Measurements from ENCODE around the gene PTPRN2.
"Not testable (repeated sequence)": the region's sequence is repeated elsewhere in the genome, so short reads cannot be mapped to it uniquely, and the experiment has no call there.

Gene PTPRN2

DNA sequence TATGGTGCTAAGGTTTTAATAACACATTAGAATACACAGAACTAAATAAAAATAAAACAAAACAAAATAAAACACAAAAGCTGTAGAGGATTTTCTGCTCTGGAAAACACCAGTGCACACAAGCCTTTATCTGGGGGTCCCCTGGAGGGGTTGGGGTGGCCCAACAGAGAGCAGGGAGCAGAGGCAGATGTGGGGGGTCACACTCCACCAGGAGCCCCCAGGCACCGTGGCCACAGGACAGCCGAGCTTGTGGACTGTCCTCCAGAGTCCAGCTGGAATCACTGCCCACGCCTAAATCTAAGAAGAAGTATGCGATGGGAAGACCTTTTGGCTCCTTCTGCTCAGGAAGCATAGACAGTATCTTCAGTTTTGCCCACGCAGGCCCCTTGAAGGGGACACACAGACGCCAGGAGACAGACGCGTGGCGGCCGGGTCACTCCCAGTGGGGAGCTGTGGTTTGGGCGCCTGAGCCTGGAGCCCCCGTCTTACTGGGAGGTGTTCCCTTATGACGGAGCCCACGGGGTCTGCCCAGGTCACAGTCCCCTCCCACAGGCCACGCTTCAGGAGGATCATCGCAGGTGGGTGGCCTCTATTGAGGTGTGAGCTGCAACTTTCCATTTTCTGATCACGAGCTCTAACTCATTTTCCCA, 595.0 kb downstream of the PTPRN2 start:
- no peak for DNase-seq (ENCODE audit: low spot score)

DNA sequence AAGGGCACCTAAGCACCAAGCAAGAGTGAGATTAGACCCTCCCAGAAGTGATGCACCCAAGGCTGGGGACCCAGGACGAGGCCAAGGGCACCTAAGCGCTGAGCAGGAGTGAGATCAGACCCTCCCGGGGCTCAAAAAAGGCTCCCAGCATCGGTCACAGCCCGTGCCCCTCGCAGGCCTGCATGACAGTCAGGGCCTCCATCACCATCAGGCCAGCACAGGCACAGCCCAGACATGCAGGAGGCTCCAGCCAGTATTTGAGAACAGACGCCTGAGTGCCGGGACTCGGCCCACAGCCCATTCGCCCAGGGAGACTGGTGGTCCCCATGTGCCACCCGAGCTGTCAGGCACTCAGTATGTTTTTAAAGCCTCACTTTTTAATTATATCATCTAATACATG, 595.9 kb downstream of the PTPRN2 start:
- no peak for DNase-seq (ENCODE audit: low spot score)

DNA sequence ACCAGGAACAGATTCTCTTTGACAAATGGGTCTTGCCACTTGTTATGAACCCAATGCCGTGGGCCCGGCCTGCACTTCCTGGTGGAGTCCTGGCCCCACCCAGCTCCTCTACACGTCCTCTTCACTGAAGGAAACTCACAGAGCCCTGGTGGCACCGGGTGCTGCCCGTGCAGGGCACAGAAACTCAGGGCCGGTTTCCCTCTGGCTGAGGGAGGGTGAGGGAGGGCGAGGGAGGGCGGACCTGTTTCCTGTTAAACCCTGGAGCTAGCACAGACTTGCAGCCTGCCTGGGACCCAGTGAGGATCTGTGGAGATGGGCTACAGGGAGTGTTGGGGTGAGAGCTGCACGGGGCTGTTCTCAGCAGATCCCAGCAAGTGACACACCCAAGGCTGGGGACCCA, 596.3 kb downstream of the PTPRN2 start:
- no peak for DNase-seq (ENCODE audit: low spot score)

DNA sequence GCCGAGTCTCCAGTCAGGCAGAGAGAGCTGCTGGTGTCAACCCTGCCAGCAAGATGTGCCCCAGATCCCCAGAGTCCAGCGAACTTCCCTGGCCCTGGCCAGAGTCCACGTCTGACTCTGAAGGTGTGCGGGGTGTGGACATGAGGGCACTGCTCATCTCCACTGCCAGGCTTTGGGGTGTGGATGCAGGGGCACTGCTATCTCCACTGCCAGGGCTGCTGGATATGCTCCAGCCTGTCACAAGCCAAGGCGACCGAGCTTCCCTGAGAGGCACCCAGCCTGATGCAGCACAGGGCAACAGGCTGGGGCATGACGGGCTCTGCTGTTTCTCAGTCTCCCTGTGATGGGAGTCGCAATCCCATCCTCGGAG, 596.8 kb downstream of the PTPRN2 start:
- DNase-seq (ENCODE audit: low spot score), result no peak

DNA sequence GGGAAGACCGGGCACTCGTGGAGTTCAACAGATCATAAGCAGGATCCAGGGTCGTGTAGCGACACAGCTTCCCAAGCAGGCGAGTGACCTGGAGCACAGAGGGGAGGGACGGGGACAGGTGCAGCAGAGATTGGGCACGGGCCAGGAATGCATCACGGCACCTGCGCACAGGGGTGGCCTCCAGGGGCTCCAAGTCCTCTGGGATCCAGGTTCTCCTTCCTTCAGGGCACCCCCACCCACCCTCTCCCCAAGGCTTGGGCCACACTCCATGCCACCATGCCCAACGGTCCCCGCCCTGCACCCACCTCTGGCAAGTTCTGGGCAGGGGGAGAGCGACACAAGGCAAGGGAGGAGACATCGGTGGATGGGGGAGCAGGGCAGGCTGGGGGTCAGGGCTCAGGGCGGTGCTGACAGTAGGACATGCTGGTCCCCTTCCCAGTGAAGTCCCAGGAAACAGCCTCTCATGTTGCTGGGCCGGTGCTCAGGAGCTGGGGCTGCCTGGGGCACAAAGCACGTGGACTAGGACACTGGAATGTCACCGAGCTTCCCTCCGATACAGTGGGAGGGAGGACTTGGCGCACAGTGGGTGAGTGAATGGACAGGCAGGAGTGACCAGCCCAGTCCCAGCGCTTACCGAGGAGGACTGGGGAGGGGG, 597.3 kb downstream of the PTPRN2 start:
- DNase-seq (ENCODE audit: low spot score), result no peak

DNA sequence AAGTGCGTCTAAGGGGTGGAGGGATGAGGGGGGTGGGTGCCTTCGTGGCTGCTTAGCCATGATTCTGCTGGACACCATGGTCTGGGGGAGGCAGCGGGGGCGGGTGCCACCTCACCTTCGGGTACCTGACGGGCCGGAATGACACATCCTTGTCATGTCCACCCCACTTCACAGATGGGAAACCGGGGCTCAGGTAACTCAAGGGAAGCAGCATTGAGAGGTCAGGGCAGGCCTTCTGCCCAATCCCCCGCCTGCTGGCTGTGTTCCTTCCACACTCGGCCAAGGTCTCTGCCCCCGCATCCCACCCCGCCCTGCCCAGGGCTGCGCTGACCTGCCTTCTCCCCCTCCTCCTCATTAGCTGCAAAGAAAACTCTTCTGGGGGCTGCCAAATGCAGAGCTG, 598.0 kb downstream of the PTPRN2 start:
- no peak for DNase-seq (ENCODE audit: low spot score)

DNA sequence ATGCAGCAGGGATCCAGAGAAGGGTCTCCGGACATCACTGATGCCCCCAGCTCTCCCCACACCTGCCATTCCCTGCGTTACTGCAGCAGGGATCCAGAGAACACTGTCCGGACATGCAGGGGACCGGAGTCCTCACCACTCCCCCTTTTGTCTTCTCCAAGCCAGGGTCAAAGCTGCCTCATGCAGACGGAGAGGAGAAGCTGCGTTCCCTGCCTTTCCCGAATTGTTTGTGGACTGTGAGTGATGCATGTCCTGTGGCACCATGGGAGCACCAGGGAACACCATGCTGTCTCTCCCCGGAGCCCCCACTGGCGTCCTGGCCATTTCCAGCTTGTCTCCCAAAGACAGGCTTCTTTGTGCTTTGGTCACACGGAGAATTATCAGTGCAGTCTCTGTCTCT, 599.7 kb downstream of the PTPRN2 start:
- no peak for DNase-seq (ENCODE audit: low spot score)

DNA sequence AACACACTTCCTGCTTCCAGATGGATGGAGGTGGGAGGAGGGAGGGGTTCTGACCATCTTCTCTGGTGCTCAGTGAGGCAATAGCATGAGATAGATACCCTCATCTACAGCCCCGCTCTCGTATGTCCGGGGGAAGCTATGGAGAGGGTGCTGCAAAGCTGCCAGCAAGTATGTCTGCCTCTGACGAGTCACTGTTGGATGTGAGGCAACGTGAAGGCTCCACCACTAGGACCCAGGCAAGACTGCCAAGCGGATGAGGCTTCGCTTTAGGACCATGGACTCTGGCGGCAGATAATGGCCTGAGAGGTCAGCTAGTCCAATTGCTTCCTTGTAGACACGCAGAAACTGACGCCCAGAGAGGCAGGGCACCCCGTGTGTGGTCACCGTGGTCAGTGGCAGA, 601.6 kb downstream of the PTPRN2 start:
- no peak for DNase-seq (ENCODE audit: low spot score)

DNA sequence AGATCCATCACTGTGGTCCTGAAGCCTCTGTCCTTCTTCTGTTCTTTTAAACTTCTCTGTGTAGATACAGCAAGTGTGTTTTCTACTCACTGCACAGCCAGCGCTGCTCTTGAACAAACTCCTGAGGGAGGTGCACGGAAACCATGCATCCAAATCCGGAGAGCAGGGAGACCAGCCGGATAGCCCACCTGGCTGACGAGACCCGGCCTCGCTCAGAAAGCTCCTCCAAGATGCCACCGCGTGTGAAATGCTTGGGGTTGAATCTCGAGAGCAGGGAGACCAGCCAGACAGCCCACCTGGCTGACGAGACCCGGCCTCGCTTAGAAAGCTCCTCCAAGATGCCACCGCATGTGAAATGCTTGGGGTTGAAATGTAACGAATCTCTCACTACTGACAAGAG, 602.0 kb downstream of the PTPRN2 start:
- no peak for DNase-seq (ENCODE audit: low spot score)

DNA sequence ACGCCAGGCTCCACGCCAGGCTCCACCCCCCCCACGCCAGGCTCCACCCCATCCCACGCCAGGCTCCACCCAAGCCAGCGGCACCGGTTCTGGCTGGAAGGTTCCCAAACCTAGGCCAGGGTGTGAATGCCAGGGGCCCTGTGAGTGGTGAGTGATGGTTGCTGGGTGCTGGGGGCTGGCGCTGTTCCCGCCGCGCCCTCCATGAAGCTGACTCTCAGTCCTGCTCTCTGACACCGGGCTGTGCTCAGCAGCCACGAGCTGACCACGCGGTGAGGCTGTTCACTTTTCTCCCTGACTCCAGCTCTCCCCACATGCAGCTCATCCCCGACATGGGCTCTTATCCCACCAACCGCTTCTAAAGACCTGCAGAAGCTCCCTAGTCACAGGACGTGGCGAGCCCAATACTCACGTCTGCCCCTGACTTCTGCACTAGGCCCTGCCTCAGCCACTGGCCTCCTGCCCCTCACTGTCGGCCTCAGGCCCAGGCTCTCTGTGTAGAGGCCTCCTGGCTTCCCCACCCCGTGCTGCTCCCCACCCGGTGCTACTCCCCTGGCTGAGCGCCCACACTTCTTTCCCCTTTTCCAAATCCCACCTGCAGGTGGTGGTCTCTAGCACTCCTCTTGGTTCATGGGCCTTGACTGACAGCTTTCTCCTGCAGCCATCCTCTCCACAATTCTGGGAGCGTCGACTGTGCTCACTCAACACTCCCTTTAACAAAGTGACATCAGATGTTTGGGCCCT, 603.0 kb downstream of the PTPRN2 start:
- DNase-seq (ENCODE audit: low spot score), result no peak

DNA sequence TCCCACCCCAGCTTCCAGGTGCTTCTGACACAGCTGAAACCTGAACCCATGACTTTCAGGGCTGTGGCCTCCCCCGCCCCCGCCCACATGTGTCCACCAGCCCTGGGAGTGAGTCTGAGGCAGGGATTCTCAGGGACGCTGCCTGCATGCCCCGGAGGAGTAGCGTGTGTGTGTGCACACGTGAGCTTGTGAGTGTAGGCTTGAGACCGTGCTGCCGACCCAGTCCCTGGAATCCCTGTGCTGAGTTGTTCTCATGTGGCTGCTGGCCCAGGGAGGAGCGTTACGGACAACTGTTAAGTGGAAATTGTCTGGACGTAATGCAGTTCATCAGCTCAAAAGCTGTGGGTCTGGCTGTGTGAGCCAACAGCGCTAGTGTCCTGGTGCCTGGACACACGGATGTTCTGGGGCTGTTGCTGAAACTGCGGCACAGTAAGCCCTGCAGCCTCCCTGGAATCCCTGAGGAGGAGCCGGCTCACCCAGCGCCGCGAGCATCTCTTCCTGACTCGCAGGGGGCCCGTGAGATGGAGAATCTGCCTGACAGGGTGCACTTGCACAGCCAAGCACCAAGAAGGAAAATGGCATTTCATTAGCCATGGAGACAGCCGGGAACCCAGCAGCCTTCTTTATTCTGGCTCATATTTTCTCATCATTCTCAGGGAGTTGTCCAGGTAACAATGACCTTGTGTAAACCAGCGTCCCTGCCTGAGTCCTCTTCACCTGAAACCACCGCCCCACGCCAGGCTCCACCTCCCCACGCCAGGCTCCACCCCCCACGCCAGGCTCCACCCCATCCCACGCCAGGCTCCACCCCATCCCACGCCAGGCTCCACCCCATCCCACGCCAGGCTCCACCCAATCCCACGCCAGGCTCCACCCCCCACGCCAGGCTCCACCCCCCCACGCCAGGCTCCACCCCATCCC, 603.9 kb downstream of the PTPRN2 start:
- DNase-seq (ENCODE audit: low spot score), result no peak

DNA sequence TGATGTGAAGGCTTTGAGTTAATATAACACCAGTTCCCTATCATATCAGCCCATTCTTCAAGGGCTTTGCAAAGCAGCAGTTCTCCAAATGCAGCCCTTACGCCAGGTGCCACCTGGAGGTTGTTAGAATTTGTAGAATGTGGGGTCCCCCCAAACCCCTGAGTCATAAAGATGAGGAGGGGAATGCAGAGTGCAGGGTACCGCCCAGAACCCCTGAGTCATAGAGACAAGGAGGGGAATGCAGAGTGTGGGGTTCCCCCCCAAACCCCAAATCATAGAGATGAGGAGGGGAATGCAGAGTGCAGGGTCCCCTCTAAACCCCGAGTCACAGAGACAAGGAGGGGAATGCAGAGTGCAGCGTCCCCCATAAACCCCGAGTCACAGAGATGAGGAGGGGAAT, 605.8 kb downstream of the PTPRN2 start:
- no peak for DNase-seq (ENCODE audit: low spot score)

DNA sequence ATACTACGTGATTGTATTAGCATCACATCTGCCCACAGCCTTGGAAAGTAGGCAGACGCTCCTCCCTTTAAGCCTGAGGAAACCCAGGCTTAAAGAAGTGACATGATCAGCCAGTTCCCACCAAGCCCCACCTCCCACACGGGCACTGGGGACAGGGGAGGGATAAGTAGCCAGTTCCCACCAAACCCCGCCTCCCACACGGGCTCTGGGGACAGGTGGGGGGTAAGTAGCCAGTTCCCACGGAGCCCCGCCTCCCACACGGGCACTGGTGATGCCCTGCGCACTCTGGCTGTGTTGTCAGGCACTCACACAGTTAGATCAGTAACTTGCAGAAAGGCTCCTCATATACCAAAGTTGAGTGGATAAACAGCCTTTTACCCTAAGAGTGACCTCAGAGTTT, 606.8 kb downstream of the PTPRN2 start:
- DNase-seq (ENCODE audit: low spot score), result no peak

DNA sequence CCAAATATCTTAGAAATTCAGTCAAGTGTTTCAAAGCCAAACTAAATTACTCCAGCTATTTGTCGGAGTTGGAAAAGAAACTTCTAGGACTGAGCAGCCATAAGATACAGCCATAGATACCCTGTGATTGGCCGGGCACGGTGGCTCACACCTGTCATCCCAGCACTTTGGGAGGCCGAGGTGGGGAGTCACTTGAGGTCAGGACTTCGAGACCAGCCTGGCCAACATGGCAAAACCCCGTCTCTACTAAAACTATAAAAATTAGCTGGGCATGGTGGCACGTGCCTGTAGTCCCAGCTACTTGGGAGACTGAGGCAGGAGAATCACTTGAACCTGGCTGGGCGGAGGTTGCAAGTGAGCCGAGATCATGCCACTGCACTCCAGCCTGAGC, 607.3 kb downstream of the PTPRN2 start:
- not testable (repeated sequence) for DNase-seq (ENCODE audit: low spot score)

DNA sequence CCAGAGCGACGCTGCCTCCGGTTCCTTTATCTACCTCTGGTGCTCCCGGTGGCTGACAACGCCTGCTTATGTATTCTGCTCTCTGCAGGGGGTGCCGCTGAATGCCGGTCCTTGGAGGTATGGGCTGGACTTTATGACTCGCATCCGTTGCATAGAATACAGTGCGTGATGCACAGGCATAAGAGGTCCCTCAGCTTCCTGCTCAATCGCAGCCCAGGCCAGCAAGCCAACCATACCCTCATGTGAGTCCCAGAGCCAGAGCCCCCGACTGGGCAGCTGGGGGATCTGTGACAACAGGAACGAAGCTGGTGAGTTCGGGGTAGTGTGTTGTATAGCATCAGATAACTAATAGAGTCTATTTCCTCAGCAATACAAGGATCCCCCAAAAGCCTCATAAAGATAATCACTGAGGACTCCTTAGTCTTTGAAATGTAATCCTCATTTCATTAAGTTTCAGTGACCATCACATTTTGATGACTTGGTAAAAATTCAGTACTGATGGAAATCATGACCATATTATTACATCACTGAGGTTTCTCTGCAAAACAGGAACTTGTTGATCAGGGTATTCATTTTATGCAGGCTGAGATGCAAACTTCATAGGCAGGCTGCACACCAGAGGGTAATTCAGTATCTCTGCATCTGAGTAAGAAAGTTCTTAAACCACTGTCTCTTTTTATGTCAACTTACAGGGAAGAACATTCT, 607.8 kb downstream of the PTPRN2 start:
- DNase-seq (ENCODE audit: low spot score), result no peak

DNA sequence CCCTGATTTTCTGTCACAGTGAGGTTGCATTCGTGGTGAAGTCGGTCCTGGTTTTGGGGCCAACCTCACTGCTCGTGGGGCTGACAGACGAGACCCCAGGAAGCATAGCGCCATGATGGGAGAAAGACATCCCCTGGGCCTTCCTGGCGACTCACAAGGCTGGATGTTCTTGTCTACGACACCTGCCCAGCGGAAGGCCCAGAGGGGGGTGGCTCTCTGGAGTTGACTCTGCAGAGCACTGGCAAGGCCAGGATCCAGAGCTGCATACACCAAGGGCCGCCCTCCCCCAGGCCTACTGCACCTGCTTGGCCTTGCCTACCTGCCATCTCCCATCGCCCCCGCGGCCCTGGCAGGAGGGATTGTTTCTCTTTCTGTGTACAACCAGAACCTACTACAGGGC, 608.9 kb downstream of the PTPRN2 start:
- DNase-seq (ENCODE audit: low spot score), result no peak

DNA sequence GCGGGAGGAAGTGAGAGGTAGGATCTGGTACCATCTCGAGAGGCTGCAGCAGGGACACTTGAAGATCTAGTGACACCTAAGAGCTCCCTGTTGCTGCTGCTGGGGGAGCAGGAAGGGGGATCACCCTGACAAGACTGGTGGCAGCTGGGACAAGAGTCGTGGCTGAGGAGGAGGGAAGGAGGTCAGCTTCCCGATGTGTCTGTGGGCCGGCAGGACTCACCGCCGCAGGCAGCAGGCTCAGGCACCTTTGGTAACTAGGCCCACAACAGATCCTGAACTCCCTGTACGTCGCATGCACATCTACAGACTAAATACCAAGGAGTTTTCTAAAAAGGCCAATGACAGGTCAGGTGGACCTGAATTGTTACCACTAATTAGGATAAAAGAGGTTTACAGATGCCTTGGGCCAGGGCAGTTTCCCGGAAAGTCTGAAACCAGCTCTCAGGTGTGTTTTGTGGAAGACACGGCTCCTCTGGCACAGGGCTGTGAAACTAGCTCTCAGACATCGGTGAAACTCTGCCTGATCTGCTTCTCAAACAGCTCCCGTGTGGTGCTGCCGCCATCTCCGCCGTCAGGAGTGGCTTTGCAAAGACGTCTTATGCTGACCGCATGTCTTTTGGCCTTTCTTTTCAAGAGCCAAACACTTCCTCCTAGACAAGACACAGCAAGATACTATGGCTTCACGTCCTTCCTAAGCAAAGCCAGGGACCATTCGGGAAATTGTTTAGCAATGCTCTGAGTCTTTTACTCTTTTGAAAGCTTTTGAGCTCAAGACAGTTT, 609.7 kb downstream of the PTPRN2 start:
- no peak for DNase-seq (ENCODE audit: low spot score)

DNA sequence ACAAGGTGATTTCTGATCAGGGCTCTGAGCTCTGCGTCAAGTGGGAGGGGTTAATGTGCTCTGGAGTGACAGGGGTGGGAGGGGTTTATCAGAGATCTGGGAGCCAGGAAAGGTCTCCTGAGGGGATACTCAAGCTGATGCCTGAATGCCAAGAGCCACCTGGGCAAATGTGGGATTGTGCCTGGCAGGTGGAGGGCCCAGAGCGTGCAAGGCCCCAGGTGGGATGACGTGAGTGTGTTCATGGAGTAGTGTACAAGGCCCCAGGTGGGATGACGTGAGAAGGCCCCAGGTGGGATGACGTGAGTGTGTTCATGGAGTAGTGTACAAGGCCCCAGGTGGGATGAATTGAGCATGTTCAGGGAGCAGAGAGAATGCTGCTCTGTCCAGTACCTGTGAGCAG, 610.3 kb downstream of the PTPRN2 start:
- no peak for DNase-seq (ENCODE audit: low spot score)

DNA sequence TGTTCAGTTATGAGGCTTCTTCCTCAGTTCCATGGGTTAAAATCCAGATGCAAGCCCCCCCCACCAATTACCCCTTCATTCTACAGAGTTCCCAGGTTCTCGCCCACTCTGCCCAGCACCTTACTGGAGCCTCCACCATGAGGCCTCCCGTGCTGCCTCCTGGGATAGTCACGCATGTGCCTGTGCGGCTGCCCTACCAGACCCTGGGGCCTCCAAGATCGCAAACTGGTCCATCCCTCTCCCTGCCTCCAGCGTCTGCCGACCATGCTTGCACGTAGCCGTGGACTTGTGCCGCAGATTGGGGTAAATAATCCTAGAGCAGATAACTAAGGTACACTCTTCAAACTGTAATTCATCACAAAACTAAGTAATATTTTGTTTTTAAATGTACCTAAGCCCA, 611.2 kb downstream of the PTPRN2 start:
- DNase-seq (ENCODE audit: low spot score), result no peak

DNA sequence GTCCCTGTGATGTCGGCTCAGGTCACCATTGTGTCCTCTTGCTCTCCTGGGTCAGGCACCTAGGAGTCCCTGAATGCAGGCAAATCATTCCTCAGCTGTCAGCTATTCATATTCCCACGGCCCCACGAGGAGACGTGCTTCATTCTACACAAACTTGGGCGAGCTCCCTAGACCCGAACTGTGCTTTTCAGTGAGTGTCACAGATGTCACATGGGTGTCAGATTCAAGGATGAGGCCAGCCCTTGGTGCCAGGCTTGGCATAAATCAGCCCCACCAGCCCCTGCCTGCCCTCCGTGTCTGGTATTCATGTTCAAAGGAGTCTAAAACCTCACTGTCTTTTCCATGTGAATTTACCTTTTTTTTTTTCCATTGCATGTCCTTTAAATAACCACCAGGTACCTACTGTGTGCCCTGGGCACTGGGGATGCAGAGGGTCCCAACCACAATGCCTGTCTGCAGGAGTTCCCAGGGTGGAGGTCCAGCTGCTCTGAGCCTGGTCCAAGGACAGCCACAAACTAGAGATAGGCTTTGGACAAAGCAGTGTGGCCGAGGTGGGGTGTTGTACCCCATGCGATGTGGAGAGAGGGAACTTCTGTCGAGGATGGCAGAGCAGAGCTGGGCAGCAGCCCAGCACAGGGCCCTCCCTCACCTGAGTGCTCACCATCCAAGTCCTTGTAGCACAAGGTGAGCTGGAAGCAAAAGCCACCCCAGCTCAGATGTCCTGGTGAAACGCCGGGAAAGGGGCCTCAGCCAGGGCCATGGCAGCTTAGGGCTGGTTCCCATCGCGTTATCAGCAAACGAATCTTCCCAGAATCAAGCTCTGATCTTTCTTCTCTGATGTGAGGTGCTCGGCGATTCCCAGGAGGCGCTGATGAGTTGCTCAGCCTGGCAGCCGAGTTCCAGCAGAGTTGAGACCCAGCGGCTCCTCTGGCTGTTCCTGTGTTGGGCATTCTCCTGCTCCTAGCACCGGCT, 611.9 kb downstream of the PTPRN2 start:
- DNase-seq (ENCODE audit: low spot score), result no peak
